Activated CD8-positive, alpha-beta memory T cell treated with anti-CD3 and anti-CD28 coated beads, Interleukin-2, amount 50 U/mL, for 4 hours (primary cell): Measurements from ENCODE around the gene AKR1C1.
"Not testable (repeated sequence)": the region's sequence is repeated elsewhere in the genome, so short reads cannot be mapped to it uniquely, and the experiment has no call there.

Experiments
- DNase-seq: peaks from one replicate; pipeline ENCODE4 v3.0.0-alpha.2; 2020

Gene AKR1C1

DNA sequence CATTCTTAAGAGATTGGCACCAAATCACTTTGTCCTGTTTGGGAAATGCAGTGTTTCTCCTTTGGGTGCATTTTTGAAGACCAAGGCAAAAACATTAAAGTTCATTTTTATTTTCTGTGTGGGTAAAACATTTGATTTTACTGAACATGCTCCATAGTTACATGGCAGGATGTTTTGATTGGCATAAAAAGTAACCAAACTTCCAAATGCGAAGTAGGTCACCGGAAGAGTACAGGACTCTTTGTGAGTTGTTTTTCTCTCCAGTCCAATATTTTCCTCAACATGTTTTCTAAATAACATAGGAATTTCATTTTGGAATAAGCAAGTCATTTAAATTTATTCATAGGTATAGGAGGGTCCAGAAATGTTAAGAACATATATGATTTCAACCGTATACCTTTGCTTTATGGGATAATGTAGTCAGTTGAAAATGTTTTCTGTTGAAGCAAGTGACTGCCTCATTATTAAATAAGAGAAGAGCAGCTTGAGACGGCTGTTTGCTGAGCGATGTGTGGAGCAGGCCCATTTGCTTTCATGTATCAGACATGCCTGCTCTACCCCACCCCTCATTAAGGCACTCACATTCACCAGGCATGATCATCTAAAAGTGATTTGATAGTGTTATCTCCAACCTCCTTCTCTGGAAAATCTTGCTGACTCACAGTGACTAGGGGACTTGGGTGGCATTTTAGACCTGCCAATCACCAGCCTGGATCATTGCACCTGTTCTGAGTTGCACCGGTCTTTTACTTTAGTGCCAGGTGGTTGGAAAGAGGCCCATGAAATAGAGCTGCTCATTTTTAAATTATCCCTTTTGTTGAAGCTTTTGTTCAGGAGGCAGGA lies 56.8 kb downstream of the AKR1C1 start:
- DNase-seq: not testable (repeated sequence)

GRCh38 chr10:5021624-5022290 lies 58.5 kb downstream of the AKR1C1 start:
- DNase-seq: not testable (repeated sequence)

- DNase-seq: no peak
These were observed 60.1 kb downstream of the AKR1C1 start for GRCh38 chr10:5023177-5023805.

GRCh38 chr10:5025461-5025881 lies 62.3 kb downstream of the AKR1C1 start:
- DNase-seq: not testable (repeated sequence)

- DNase-seq: no peak
These were observed 67.8 kb downstream of the AKR1C1 start for GRCh38 chr10:5030989-5031388.

DNA sequence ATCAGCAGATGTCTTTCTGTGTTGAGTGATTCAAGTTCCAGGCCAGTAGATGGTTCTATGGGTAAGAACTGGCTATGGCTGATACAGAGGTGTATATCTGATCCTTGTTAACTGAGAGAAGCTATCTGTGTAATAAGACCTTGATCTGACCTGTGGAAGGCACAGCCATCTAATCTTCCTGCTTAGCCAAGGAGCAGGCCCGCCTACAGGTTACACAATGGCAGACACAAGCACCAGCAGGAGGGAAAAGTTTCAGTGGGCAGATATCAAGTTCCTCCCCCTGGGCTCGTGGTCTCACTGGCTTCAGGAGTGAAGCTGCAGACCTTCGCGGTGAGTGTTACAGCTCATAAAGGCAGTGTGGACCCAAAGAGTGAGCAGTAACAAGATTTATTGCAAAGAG lies 68.4 kb downstream of the AKR1C1 start:
- DNase-seq: not testable (repeated sequence)

DNA sequence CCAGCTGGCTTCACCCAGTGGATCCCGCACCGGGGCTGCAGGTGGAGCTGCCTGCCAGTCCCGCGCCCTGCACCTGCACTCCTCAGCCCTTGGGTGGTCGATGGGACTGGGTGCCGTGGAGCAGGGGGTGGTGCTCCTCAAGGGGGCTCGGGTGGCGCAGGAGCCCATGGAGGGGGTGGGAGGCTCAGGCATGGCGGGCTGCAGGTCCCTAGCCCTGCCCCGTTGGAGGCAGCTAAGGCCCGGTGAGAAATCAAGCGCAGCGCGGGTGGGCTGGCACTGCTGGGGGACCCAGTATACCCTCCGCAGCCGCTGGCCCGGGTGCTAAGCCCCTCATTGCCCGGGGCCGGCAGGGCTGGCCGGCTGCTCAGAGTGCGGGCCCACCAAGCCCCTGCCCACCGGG lies 69.2 kb downstream of the AKR1C1 start:
- not testable (repeated sequence) for DNase-seq
